Activated T-cell treated with anti-CD3 and anti-CD28 coated beads for 48 hours (primary cell): Measurements from ENCODE around the gene ABCA1.
A peak's percentile ranks its signal among the peaks of the same experiment; 100 is the strongest.

Experiments used
- DNase-seq: peaks from one replicate; pipeline ENCODE4 v3.0.0-alpha.2; 2020; ENCODE audit warnings: low read depth

The ABCA1 gene

DNA sequence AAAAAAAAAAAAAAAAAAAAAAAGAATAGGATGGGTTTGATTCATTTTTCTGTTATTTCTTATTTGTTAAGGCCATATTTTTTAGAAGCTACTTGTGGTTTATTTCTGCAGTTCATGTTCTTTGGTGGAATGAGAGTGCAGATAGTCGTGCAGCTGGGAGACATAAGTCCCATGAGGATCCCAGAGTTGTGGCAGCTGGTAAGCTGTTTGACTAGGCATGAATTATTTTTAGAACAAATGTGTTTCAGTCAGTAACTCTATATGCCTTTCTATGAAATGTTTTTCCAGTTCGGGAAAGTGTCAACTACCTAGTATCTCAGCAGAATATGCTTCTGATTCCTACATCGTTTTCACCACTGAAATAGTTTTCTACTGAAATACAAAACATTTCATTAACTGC is 169.0 kb downstream of the ABCA1 start:
- DNase-seq = no peak

GRCh38 chr9:104750185-104750767 is 177.7 kb downstream of the ABCA1 start:
- no peak for DNase-seq

DNA sequence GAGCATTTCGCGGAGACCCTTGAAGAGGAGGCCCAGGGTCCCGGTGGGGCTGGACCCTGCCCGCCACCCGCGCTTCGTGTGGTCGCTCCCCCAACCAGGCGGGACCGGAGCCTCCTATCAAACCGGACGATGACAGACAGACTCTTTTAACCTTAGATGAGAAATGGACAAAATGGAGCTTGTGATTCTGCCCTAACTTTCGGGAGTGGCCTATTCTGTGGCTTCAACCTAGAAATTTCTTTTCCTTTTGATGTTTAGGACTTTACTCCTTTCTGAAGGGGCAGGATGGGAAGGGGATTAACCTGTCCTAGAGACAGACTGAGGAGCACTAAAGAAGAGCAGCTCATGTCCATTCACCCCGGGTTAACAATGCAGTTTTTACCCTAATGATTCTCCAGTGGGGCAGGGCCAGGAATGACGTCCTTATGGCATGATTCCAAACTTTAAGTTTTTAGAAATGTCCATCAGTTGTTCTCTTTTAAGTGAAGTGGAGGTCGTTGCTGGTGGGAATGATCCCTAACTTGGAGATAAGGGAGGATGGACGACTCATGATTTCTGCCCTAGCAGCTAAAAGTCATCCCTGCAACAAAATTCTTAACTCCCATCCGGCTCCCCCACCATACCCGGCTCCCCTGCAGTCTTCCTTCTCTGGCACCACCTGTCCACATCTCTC is 179.5 kb downstream of the ABCA1 start:
- no peak for DNase-seq

DNA sequence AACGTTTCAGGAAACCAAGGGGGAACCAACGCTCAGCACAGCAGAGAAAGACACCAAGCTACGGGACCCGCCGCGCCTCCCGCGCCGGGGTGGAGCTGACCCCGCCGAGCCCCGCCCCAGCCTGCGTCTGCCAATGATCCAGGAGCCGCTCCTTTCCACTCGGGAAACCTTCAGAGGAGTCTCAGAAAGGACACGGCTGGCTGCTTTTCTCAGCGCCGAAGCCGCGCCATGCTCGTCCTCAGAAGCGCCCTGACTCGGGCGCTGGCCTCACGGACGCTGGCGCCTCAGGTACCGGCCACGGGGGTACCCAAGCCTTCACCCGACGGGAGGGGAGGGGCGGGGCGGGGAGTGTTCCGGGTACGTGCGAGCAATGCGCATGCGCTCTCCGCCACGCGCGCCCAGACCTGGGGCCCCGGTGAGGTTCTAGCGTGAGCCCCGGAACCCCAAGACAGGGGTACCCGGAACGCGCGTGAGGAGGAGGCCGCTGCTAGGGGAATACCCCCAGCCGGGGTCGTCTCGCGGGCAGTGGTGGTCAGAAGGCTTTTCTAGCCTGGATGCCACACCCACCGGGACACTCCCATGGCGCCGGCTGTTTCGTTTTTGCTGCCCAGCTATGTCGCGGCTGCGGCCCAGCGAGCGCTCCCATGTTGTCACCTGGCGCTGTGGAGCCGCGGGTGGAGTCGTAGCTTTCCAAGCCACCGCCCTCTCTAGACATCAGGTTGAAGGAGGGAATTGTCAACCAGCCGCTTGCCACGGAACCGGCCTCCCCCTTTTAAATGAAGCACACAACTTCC is 180.2 kb downstream of the ABCA1 start, which contains the start of gene NIPSNAP3A:
TSS of gene NIPSNAP3A (plus strand) at position 119 of the 794 bp plus-strand sequence. CDS start at position 229, 110 bp downstream.
- peak; percentile 84 for DNase-seq

GRCh38 chr9:104747245-104747564 is 180.8 kb downstream of the ABCA1 start:
- no peak for DNase-seq

DNA sequence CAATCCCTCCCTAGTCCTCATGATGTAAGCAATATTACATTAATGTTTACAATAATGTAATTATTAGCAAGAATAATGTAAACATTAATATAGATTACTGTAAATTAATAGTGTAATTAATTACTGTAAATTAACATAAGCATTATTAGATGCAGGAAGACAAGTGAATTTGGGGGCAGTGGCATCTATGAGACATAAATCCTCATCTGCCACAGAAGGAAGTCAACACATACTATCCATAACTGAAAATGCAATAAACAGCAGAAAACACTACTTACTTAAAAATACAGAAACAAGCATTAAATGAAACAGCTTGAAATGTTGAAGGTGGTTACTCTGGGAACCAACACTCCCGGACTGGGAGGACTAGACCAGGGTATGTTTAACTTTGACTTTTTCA is 181.2 kb downstream of the ABCA1 start:
- no peak for DNase-seq

DNA sequence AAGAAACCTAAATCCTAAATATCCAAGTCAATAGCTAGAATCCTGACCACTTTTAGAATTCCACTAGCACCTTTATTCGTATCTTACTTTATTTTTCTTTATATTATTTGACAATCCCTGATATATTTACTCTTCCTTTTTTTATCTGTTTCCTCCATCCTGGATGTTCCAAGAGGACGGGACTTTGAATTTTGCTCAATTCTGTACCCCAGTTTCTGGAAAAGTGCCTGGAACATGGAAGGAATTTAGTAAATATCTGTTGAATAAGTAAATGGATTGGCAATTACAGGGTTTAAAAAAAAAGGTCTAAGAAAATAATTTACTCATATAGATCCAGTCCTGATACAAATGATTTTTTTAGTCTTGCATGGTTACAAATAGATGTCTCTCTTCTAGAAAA is 181.7 kb downstream of the ABCA1 start:
- no peak for DNase-seq

DNA sequence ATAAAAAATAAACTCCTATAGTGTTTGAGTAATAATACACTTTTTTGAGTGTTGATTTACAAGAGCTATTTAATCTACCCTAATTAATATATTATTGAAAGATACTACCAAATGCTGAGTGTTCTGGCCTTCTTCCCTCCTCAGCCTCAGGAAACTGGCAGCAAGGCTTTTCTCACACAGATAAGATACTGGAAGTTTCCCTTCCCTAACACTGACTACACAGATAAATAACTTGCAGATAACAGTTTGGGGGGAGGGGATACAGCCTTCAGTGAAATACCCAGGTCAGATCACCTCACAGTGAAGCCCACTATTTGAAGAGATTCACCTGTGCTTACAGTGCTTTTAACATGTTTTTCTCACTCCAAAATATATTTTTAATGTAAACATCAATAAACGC is 182.1 kb downstream of the ABCA1 start:
- DNase-seq = no peak

- no peak for DNase-seq
These were observed 184.5 kb downstream of the ABCA1 start for GRCh38 chr9:104743376-104743985.

DNA sequence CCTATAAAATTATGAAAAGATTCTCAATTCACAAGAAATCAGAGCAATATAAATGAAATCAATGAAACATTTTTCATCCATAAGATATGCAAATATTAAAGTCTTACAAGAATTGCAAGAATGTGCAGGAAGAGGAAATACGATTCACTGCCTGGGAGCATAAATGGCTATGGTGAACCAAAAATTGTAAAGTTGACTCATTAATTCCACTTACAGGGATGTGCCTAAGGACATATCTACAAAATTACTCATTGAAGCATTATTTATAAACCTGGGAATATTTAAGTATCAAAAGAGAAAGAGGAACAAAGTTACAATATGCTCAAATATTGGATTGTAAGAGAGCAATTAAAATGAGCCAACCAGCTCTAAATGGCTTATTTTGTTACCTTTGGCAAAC is 187.3 kb downstream of the ABCA1 start:
- no peak for DNase-seq

- no peak for DNase-seq
These were observed 189.5 kb downstream of the ABCA1 start for GRCh38 chr9:104738452-104738851.
